ENCODE results near the gene KPNA4. TPM values are rescaled to one million over a fixed set of nuclear protein-coding genes. Genes with fewer than 3 reads are reported as not detected.

KPNA4 gene
- total RNA-seq, 1 donor from 2014 or later = 61.6 TPM

DNA sequence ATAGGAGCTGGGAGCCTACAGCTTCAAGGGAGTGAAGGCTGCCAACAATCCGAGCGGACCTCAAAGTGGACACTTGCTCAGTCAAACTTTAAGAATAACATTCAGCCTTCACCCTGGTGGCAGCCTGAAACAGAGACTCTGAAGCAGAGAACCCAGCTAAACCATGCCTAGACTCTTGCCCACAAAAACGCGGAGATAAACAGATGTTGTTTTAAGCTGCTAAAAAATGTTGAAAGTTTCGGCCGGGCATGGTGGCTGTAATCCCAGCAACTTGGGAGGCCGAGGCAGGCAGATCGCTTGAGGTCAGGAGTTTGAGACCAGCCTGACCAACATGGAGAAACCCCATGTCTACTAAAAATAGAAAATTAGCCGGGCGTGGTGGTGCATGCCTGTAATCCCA lies 86.0 kb downstream of the KPNA4 start:
- H3K4me1 ChIP-seq = no peaks in the 10 kb centered on the region
- ATAC-seq (no peak), DNase-seq (no peak)
- no peaks in the 10 kb centered on the region for H3K36me3 ChIP-seq
- no peaks in the 10 kb centered on the region for H3K9me3 ChIP-seq
- no peak overlapping the region for H3K27ac ChIP-seq
- TF ChIP-seq, protein P1, sequence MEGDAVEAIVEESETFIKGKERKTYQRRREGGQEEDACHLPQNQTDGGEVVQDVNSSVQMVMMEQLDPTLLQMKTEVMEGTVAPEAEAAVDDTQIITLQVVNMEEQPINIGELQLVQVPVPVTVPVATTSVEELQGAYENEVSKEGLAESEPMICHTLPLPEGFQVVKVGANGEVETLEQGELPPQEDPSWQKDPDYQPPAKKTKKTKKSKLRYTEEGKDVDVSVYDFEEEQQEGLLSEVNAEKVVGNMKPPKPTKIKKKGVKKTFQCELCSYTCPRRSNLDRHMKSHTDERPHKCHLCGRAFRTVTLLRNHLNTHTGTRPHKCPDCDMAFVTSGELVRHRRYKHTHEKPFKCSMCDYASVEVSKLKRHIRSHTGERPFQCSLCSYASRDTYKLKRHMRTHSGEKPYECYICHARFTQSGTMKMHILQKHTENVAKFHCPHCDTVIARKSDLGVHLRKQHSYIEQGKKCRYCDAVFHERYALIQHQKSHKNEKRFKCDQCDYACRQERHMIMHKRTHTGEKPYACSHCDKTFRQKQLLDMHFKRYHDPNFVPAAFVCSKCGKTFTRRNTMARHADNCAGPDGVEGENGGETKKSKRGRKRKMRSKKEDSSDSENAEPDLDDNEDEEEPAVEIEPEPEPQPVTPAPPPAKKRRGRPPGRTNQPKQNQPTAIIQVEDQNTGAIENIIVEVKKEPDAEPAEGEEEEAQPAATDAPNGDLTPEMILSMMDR (IDR thresholded peaks at IDR 0.05) = no peak
- H3K27me3 ChIP-seq (ENCODE audit: low read depth) = no peaks in the 10 kb centered on the region
- H3K4me3 ChIP-seq = no peak overlapping the region
- intact Hi-C loops (cut with DNase I) = no loop called here

GRCh38 chr3:160478338-160478737 lies 87.0 kb downstream of the KPNA4 start:
- Histone ChIP-seq H3K9me3 (no peaks in the 10 kb centered on the region), H3K36me3 (no peaks in the 10 kb centered on the region), H3K4me1 (no peaks in the 10 kb centered on the region), H3K27ac (no peak overlapping the region), H3K4me3 (no peak overlapping the region), H3K27me3 (ENCODE audit: low read depth) (no peaks in the 10 kb centered on the region)
- DNase-seq (no peak), ATAC-seq (no peak)
- intact Hi-C loops (cut with DNase I) = no loop called here
- TF ChIP-seq, protein P1 (IDR thresholded peaks at IDR 0.05) = no peak

DNA sequence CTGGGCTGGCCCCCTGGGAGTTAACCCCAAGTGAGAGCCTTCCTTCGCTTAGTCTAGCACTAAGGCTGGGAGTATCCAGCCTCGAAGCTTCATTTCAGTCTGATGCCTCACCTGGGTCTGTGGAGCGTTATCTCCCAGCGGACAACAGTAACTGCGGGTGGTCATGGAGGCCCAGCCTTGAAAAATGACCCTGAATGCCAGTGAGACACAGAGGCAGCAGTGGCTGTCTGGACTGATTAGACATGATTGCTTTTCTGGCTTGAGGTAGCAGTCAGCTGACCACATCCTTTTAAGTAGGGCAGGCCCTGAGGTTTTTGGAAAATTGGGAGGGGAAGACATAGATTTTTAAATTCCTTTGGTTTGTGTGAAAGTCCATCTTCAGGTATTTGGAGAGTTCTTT lies 87.6 kb downstream of the KPNA4 start:
- DNase-seq (no peak), ATAC-seq (peak in 1 of 2 donors; percentile 32)
- Histone ChIP-seq H3K4me1 (no peaks in the 10 kb centered on the region), H3K9me3 (no peaks in the 10 kb centered on the region), H3K27me3 (ENCODE audit: low read depth) (no peaks in the 10 kb centered on the region), H3K4me3 (no peak overlapping the region), H3K36me3 (no peaks in the 10 kb centered on the region), H3K27ac (no peak overlapping the region)
- TF ChIP-seq, protein P1 (IDR thresholded peaks at IDR 0.05) = no peak
- intact Hi-C loops (cut with DNase I) = no loop called here

- no peaks in the 10 kb centered on the region for H3K27me3 ChIP-seq (ENCODE audit: low read depth)
- intact Hi-C loops (cut with DNase I) = no loop called here
- H3K27ac ChIP-seq = no peak overlapping the region
- ATAC-seq (no peak), DNase-seq (no peak)
- no peaks in the 10 kb centered on the region for H3K36me3 ChIP-seq
- H3K4me1 ChIP-seq = no peaks in the 10 kb centered on the region
- H3K4me3 ChIP-seq = no peak overlapping the region
- no peaks in the 10 kb centered on the region for H3K9me3 ChIP-seq
- TF ChIP-seq, protein P1 (IDR thresholded peaks at IDR 0.05) = no peak
Observed at GRCh38 chr3:160475884-160476283, 89.5 kb downstream of the KPNA4 start.

DNA sequence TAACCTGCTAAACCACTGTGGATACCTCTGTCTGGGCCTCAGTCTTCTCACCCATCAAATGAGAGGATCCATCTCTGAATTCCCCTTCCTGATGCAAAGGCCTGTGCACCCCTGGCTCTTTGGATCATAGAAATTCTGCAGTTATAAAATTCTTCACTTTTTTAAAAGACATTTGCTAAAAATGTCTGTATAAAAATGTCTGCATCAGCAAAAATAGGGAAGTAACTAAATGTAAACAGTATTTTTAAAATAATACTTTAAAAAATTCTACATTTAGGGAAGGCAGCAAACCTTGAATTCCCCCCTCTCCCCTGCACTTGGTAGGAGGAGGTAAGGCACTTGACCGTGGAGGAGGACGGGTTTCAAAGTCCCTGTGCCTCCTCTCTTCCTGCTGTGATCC lies 90.2 kb downstream of the KPNA4 start:
- Histone ChIP-seq H3K4me1 (no peaks in the 10 kb centered on the region), H3K27ac (no peak overlapping the region), H3K9me3 (no peaks in the 10 kb centered on the region), H3K4me3 (no peak overlapping the region), H3K36me3 (no peaks in the 10 kb centered on the region), H3K27me3 (ENCODE audit: low read depth) (no peaks in the 10 kb centered on the region)
- TF ChIP-seq, protein P1 (IDR thresholded peaks at IDR 0.05) = no peak
- DNase-seq = no peak
- intact Hi-C loops (cut with DNase I) = no loop called here
- no peak for ATAC-seq

DNA sequence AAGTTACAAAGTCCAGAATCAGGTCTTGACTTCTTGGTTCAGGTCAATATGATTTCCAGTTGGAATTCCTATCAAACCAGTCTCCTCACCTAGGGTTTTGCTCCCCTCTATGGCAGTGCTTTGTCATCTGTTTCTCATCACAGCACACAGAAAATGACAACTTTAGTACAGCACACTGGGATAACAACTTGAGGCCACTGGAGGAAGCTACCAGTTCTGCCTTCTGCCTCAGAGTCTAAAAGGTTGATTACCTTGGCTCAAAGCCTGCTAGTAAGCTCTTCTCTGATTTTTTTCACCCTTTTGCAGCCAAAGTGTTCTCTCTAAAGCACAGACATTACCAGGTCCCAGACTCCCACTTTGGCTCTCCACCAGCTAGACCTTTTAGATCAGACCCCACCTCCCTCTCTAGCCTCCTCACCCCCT lies 90.9 kb downstream of the KPNA4 start:
- ATAC-seq (no peak), DNase-seq (no peak)
- Histone ChIP-seq H3K27ac (no peak overlapping the region), H3K36me3 (no peaks in the 10 kb centered on the region), H3K9me3 (no peaks in the 10 kb centered on the region), H3K4me3 (no peak overlapping the region), H3K27me3 (ENCODE audit: low read depth) (no peaks in the 10 kb centered on the region), H3K4me1 (no peaks in the 10 kb centered on the region)
- intact Hi-C loops (cut with DNase I) = no loop called here
- TF ChIP-seq, protein P1 (IDR thresholded peaks at IDR 0.05) = no peak

Data from lower lobe of right lung (tissue), 2 donors.